ENCODE results near the gene TBC1D17.
A peak's percentile ranks its signal among the peaks of the same experiment; 100 is the strongest.

TBC1D17 gene

GRCh38 chr19:49879243-49879963 is 1.9 kb downstream of the TBC1D17 start:
- DNase-seq = no peak

DNA sequence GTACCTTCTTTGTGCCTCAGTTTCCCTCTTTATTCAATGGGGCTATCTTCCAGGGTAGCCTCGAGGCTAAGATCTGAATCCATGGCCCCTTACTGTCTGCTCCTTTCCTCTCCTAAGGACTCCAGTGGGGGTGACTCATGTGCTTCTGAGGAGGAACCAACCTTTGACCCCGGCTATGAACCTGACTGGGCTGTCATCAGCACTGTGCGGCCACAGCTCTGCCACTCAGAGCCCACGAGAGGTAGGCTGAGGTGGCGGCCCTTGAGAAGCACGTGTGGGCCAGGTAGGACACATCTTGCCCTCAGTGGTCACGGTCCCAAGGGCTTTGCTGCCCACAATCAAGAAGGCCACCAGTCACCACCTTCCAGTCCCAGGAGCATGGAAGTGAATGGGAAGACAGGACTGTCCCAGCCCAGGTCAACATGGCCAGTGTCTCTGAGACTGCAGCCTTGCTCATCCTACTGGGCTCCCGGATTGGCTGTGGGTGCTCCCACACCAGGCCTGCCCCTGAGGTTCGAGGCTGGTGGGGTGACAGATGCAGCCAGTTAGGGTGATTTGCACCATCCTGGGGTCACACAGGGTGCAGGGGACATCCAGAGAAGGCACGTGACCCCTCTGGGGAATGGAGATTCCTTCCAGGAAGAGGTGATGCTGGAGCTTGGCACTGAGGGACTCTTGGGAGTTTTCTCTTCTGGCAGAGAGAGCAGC is 2.8 kb downstream of the TBC1D17 start:
- no peak for DNase-seq

DNA sequence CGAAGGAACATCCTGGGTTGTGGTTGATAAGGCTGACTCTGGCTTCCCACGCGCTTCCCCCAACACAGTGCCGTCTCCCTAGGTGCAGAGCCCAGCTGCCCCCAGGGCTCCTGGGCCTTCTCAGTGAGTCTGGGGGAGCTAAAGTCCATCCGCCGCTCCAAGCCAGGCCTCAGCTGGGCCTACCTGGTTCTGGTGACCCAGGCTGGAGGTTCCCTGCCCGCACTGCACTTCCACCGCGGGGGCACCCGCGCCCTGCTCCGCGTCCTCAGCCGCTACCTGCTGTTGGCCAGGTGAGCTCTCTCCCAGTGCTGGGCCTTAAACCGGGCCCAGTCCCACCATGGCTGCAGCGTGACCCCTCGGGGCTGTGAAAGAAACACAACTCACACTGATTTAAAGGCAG is 3.7 kb downstream of the TBC1D17 start:
- DNase-seq = no peak

DNA sequence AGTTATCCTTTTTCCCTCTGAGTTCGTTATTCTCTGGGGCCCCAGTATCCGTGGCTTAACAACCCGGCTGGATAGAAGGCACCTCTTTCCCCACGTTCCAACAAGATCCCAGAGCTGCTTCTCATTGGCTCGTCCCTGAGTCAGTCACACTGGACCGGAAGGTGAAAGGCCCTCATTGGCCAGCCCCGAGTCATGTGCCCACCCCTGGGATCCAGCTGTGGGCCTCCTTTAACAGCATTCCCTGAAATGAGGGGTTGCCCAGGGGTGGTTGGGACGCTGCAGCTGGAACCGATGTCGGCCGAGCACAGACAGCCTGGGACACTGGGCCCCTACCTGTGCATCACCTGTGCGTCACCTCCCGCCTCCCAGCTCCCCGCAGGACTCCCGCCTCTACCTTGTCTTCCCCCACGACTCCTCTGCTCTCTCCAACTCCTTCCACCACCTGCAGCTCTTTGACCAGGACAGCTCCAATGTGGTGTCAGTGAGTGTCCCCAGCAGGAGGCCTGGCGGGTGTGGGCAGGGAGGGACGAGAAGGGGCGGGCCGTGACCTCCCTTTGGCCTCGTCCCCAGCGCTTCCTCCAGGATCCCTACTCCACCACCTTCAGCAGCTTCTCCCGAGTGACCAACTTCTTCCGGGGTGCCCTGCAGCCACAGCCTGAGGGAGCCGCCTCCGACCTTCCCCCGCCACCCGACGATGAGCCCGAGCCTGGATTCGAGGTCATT is 4.3 kb downstream of the TBC1D17 start:
- no peak for DNase-seq

GRCh38 chr19:49882643-49883042 is 5.1 kb downstream of the TBC1D17 start:
- no peak for DNase-seq

GRCh38 chr19:49883094-49883493 is 5.6 kb downstream of the TBC1D17 start:
- no peak for DNase-seq

DNA sequence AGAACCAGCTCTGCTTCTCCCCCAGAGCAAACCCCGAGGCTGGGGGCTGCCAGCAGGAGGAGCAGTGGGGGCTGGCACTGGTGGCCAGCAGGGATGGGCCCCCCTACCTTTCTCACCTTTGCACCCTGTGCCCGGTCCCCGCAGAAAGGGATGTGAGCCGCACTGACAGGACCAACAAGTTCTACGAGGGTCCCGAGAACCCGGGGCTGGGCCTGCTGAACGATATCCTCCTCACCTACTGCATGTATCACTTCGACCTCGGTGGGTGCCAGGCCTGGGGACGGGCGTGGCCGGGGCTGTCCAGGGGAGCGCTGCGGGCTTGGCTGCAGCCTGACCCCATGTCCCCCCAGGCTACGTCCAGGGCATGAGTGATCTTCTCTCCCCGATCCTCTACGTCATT is 6.6 kb downstream of the TBC1D17 start:
- no peak for DNase-seq

- no peak for DNase-seq
Measured at GRCh38 chr19:49884760-49885159, 7.3 kb downstream of the TBC1D17 start.

DNA sequence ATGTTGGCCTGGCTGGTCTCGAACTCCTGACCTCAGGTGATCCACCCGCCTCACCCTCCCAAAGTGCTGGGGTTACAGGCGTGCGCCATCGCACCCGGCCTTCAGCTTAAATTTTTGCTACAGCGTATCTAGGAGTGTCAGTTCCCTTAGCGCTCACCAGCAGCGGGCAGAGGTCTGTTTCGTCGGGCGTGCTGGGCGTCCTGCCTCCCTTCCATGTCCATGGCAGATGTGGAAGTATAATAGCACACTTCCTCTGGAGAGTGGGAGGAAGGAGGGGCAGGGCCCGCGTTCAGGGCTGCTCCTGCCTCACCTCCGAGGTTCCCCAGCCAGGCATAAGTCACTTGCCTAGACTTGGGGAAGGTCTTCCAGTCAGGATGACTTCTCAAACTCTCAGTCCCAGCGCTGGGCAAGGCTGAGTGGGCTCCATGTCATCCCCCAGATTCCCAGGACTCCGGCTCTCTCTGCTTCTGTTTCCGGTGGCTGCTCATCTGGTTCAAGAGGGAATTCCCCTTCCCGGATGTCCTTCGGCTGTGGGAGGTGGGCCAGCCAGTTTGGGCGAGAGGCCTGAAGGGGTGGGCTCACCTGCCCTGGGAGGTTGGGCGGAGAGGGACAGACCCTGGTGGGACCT is 9.6 kb downstream of the TBC1D17 start:
- DNase-seq = no peak

DNA sequence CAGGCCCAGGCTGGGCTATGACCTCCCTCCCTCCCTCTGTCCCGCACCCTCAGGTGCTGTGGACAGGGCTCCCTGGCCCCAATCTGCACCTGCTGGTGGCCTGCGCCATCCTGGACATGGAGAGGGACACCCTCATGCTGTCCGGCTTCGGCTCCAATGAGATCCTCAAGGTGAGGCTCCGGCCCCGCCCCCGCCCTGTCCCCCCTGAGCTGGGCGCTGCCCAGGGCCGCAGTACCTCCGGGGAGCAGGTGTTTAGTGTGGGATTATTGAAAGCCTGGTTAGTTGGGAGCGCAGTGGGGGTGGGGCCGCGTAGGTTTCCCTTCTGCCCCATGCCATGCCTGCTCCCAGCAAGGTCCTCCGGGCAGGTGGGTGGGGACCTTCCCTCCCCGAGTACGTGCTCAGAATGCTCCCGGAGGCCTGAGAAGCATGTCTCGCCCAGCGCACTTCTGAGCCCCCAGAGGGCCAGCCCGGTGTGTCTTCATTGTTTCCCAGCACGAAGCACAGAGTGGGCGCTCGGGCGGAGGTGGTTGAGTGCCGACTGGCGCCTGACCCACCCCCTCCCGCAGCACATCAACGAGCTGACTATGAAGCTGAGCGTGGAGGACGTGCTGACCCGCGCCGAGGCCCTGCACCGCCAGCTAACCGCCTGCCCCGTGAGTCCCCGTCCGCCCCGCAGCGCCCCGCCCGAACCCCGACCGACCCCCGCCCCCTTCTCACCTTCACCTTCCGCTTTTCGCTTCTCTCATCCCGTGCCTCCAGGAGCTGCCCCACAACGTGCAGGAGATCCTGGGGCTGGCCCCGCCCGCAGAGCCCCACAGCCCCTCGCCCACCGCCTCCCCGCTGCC is 10.4 kb downstream of the TBC1D17 start:
- DNase-seq = no peak

GRCh38 chr19:49888510-49888824 is 11.0 kb downstream of the TBC1D17 start:
- DNase-seq = no peak

GRCh38 chr19:49889038-49889686 is 11.7 kb downstream of the TBC1D17 start:
- DNase-seq = no peak

DNA sequence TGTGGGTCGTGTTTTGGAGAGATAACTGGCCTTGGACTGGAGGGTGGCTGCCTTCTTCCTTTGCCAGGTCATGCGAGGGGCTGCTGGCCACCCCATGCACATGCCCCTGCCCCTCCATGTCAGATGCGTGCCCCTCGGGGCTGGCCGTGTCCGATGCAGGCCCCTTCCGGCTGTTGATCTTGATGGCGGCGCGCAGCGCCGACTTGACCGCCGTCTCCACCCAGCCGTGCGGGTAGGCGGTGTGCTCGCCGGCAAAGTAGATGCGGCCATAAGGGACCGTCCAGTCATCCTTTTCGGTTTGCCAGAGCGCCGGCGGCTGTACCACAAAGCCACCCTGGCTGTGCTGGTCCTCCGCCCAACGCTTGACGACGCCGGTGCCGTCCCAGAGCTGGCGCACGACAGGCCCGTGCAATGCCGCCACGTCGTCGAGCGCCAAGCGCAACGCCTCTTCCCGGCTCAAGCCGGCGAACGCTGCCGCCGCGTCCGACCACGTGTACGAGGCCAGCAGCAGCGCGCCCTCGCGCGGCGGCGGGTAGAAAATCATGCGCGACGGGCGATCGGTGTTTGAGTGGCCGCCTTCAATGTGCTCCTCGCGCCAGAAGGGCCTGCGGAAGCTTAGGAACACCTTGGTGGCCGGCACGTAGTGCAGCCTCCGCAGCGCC is 12.3 kb downstream of the TBC1D17 start:
- peak; percentile 65 for DNase-seq

GRCh38 chr19:49890349-49891311 is 13.1 kb downstream of the TBC1D17 start:
- DNase-seq = peak; percentile 64

- DNase-seq = no peak
Measured at GRCh38 chr19:49891393-49891792, 13.9 kb downstream of the TBC1D17 start.

- no peak for DNase-seq
Measured at GRCh38 chr19:49892716-49893115, 15.2 kb downstream of the TBC1D17 start.

DNA sequence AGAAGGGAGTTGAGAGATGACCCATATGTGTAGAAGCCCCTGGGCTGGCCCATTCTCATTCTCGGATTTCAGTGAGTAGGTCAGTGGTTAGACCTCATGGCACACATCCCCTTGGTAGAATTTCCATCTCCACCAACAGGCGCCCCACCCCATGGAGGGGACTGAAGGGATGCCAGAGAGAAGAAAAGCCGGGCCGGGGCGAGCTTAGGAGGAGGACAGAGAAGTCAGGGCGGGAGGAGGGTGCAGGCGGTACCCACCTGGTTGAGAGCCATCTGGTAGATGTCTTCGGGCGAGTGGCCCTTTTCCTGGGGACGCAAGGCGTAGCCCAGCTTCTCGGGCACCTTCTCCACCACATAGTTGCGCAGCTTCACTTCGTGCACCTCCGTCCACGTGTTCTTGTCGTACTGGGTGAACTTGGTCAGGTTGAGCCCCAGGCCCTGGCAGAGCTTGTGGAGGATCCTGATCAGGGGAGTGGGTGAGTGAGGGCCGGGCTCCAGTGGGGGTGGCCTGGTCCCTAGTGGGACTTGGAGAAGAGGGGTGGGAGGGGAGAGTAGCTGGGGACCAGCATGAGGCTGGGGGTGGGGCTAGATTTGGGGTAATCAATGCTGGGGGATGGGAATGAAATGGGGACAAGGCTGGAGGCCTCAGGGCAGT is 16.6 kb downstream of the TBC1D17 start:
- DNase-seq = no peak

DNA sequence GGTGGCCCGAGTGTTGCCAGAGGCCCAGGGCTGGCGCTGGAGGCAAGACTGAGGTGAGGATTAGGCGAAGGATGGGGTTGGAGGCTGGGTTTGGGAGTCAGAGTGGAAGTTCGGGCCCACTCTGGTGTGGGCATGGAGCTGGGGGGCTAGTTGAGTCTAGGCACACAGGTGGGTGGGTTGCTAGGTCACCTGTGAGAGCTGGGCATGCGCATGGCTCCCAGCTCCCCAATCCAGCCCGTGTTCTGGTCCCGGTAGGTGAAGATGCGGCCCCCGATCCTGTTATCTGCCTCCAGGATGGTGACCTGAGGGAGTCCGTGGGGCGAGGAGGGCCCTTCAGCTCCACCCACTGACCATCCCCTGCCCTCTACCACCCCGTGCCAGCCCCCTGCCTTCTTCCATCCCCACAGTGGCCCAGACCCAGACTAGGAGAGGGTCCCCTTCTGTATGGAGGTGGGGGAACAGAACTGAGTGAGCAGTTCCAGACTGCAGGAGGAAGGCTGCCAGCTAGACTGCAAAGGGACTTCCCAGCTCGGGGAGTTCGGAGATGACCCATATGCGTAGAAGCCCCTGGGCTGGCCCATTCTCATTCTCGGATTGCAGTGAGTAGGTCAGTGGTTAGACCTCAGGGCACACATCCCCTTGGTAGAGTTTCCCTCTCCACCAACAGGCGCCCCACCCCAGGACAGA is 17.5 kb downstream of the TBC1D17 start:
- no peak for DNase-seq

Measured in activated effector memory CD4-positive, alpha-beta T cell treated with Interleukin-2 at 50 U/mL for 16 hours (primary cell).